Measurements from ENCODE around the gene PMS1. TPM values are rescaled to one million over a fixed set of nuclear protein-coding genes. Genes with fewer than 3 reads are reported as not detected.

PMS1 gene
- total and polyA plus RNA-seq, 9 of the 15 experiments (the other 6 are each of a cell fraction or from before 2014, with no cell fraction given) = 14.5 to 29.8 (median 24.7) TPM

DNA sequence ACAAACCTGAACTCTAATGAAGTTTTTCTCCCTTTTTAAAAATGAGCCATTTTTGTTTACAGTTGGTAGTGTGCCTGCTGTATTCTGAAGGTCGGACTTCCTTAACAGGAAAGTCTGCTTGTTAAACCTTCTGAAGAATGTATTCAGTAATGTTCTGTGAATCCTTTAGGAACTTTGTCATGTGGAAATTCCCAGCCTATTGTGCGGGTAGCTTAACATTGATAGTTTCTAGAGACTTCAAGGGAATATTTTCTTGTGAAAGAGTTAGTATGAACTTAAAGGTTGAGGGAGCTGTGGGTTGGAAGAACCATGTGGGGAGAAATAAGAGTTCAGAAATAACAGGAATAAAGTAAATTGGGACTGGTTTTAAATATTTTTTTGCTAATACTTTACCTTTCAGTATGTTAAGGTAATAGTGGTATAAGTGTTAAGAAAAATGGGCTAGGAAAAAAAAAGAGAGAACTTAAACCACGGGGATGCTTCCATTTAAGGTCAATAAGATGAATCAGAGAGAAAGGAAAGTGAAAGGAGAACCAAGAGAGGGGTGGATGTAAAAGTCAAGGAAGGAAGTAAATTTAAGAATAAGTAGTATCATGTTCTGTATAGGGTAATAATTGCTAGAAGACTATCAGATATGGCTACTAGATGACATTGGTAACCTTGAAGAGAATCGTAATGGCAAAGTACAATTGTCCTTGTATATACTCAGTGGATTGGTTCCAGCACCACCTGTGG lies 90.5 kb downstream of the PMS1 start:
- in situ Hi-C loops (cut with MboI) (no loop called here), intact Hi-C loops (cut with micrococcal nuclease) (no loop called here)
- Histone ChIP-seq H3K4me2 (ENCODE audit: insufficient read depth, low read length) (no peak overlapping the region), H3K4me3 (no peak overlapping the region), H3K4me1 (replicated peaks in 1 of 2; ENCODE audit: control insufficient read depth in 2 of 2, insufficient read depth in 2 of 2, low read length in 2 of 2) (peaks cover 0 to 4% of the 10 kb centered on the region in 2 experiments; a peak in 1 of 5 replicates), H4K20me1 (replicated peaks; ENCODE audit: control insufficient read depth, insufficient read depth, low read length) (no peaks in the 10 kb centered on the region), H2AFZ (ENCODE audit: low read depth, low read length) (no peak overlapping the region), H3K27me3 (ENCODE audit: control insufficient read depth in 2 of 2, insufficient read depth in 2 of 2, low read length in 2 of 2) (no peaks in the 10 kb centered on the region), H3K9me3 (replicated peaks; ENCODE audit: control insufficient read depth, insufficient read depth, low read depth, low read length) (no peaks in the 10 kb centered on the region), H3K27ac (ENCODE audit: extremely low read depth, low read depth, low read length) (no peak overlapping the region), H3K9ac (ENCODE audit: insufficient read depth in 1 of 2, low read depth in 2 of 2, low read length in 2 of 2) (no peak overlapping the region), H3K9me1 (ENCODE audit: control insufficient read depth, insufficient read depth, low read length) (no peaks in the 10 kb centered on the region), H3K36me3 (ENCODE audit: control insufficient read depth, insufficient read depth, low read length) (peaks cover 26% of the 10 kb centered on the region; the same call in 1 of the 3 replicates), H3K79me2 (ENCODE audit: control insufficient read depth, insufficient read depth, low read length) (no peaks in the 10 kb centered on the region)
- POLR2A ChIA-PET = no interaction called here
- CTCF ChIA-PET (ENCODE audit: low intra/inter-chr PET ratio) = no interaction called here
- no TSS peak for BruUV-seq (replicated peaks)
- DNase-seq (ENCODE audit: extremely low read depth in 1 of 4, low spot score in 3 of 4) (no peak), FAIRE-seq (no peak), ATAC-seq (no peak)
- WGBS (ENCODE audit: insufficient coverage, low coverage, missing lambda C conversion rate) = 90% methylated on average over 4 of the region's 4 CpGs
- no peak for TF ChIP-seq PYGO2 (tag; IDR thresholded peaks at IDR 0.05)
- TF ChIP-seq RBM14 (IDR thresholded peaks at IDR 0.05; ENCODE audit: borderline replicate concordance, insufficient read depth, low read depth, low read length) = no peak
- no peak for TF ChIP-seq HDAC2 (IDR thresholded peaks at IDR 0.05)
- TF ChIP-seq, protein P1, sequence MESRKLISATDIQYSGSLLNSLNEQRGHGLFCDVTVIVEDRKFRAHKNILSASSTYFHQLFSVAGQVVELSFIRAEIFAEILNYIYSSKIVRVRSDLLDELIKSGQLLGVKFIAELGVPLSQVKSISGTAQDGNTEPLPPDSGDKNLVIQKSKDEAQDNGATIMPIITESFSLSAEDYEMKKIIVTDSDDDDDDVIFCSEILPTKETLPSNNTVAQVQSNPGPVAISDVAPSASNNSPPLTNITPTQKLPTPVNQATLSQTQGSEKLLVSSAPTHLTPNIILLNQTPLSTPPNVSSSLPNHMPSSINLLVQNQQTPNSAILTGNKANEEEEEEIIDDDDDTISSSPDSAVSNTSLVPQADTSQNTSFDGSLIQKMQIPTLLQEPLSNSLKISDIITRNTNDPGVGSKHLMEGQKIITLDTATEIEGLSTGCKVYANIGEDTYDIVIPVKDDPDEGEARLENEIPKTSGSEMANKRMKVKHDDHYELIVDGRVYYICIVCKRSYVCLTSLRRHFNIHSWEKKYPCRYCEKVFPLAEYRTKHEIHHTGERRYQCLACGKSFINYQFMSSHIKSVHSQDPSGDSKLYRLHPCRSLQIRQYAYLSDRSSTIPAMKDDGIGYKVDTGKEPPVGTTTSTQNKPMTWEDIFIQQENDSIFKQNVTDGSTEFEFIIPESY (CRISPR knock-in tag; IDR thresholded peaks at IDR 0.05) = no peak
- no peak for TF ChIP-seq ZNF175 (CRISPR knock-in tag; IDR thresholded peaks at IDR 0.05; ENCODE audit: low read depth)
- no peak for TF ChIP-seq WHSC1 (IDR thresholded peaks at IDR 0.05; ENCODE audit: low read length)
- TF ChIP-seq MYBL2 (IDR thresholded peaks at IDR 0.05; ENCODE audit: low read depth) = no peak
- TF ChIP-seq MYBL2 (CRISPR knock-in tag; IDR thresholded peaks at IDR 0.05; ENCODE audit: borderline replicate concordance) = no peak
- TF ChIP-seq, protein P2, sequence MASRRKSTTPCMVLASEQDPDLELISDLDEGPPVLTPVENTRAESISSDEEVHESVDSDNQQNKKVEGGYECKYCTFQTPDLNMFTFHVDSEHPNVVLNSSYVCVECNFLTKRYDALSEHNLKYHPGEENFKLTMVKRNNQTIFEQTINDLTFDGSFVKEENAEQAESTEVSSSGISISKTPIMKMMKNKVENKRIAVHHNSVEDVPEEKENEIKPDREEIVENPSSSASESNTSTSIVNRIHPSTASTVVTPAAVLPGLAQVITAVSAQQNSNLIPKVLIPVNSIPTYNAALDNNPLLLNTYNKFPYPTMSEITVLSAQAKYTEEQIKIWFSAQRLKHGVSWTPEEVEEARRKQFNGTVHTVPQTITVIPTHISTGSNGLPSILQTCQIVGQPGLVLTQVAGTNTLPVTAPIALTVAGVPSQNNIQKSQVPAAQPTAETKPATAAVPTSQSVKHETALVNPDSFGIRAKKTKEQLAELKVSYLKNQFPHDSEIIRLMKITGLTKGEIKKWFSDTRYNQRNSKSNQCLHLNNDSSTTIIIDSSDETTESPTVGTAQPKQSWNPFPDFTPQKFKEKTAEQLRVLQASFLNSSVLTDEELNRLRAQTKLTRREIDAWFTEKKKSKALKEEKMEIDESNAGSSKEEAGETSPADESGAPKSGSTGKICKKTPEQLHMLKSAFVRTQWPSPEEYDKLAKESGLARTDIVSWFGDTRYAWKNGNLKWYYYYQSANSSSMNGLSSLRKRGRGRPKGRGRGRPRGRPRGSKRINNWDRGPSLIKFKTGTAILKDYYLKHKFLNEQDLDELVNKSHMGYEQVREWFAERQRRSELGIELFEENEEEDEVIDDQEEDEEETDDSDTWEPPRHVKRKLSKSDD (conservative IDR thresholded peaks at IDR 0.05; ENCODE audit: low read length) = no peak
- TF ChIP-seq ZNF75A (CRISPR knock-in tag; IDR thresholded peaks at IDR 0.05) = no peak
